Activated CD4-positive, CD25-positive, alpha-beta regulatory T cell treated with anti-CD3 and anti-CD28 coated beads, Interleukin-2, amount 50 U/mL, for 72 hours (primary cell): ENCODE results near the gene ADGRB2.

Source experiments
- DNase-seq: peaks from one replicate; pipeline ENCODE4 v3.0.0; 2021

Gene ADGRB2

DNA sequence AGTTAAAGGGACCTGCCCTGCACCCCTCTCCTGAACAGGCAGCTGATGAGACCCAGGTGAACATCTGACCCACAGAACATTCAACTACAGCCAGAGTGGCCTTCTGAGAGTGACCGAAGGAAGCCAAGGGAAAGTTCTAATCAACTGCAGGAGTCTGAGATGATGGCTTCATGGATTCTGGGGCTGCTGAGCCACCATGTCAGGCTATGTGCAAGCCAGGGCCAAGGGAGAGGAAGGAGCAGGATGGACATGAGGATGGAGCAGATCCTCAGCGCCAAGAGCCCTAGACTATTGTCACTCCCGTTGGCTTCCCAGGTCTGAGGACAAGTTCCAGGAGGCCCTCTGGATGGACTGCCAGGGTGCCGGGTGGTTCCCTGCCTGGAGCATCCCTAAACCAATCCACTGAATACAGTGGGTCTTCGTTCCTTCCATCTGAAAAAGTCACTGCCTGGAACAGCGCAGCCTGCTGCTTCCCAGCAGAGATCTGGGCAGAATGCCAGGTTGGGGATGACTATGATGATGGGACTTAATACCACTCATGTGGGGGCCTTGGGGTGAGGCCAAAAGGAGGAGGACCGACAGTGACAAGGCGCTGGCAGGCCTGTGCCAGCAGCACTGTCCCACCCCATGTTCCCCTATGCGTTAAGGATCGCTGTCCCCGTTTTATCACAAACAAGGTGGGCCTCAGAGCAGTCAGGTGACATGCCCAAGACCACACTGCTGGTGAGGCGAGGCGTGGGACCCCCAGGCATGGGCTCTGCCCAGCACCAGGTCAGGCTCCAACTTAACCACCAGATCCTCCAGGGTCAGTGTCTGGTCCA lies 31.9 kb upstream of the ADGRB2 start:
- DNase-seq, result no peak

DNA sequence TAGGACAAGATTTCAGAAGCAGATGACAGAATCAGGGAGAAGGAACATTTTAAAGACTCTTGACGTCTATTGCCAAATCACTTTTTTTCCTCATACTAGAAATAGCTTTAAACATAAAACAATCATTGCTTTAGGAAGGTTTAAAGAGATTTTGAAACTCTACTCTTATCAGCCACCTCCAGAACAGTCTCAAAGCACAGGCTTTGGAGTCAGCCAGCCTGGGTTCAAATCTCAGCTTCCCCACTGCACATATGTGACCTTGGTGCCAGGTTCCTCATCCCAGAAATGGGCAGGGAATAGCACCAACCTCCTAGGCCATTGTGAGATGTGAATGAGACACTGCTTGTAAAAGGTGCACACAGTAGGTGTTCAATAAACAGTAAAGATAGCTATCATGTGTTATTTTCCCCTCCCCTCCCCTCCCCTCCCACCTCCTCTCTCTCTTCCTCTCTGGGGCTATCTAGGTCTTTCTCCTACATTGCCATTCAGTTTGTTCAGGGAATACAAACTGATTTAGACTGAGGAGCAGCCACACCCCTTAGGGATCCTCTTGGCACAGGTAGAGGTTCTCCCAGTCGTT lies 31.0 kb upstream of the ADGRB2 start:
- DNase-seq, result no peak

DNA sequence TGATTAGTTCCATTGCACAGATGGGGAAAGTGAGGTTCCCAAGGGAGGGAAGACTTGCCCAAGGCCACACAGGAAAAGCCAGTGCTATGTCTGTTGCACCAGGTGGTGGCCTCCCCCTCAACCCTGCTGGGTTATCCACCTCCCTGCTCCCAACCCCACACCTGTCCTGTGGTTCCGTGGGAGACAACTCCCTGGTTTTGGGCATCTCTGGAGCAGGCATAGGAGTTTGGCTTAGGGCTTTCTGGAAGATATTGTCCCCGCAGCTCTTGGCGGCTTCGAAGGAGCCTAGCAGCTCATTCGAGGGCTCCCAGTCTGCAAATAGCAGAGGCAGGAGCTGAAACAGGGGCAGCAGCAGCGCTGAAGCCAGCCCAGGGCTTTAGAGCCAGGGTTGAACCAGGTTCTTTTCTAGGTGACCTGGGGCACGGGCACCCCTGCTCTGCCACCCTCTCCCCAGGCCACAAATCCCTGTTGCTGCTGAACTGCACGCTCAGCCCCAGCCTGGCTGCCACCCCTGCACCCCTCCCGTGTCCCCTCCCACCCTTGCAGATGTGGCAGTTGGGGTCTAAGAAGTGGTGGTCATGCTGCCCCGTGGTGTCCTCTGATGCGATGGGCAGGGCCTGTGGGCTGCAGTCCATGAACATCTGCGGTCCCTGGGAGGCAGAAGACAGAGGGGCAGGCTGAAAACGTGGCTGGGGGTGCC lies 29.6 kb upstream of the ADGRB2 start:
- no peak for DNase-seq

DNA sequence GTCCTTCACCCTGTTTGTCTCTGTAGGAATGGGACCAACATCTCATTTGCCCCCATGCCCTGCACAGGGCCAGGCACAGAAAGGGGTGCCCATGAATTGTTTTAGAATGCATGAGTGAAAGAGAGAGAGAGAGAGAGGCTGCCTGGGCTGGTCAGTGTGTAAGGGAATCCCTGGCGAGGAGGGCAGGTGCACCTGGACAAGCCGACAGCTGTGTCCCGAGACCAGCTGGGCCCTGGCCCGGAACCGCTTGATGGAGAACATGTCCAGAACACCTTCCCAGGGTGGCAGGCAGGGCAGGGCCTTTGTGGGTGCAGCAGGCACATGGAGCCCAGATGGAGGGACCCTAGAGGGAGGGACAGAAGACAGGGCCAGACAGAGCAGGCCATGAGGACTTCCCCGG lies 28.9 kb upstream of the ADGRB2 start:
- peak; percentile 28 for DNase-seq

DNA sequence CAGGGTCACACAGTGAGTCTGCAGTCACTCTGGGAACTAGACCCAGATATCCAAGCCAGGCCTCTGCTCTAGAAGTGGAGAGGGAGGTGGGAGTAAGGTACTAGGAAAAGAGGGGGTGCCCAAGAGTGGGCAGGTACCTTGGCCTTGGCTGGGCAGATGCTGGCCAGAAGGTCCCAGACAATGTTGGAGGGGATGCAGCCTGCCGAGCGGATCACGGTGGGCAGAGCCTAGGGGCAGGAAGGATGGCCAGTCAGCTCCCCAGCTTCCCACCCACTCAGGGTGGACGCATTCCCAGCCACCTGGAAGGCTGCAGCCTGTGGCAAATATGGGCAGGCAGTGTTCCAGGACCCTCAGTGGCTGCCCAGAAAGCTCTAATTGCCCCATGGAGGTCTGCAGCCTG lies 28.4 kb upstream of the ADGRB2 start:
- DNase-seq, result no peak

DNA sequence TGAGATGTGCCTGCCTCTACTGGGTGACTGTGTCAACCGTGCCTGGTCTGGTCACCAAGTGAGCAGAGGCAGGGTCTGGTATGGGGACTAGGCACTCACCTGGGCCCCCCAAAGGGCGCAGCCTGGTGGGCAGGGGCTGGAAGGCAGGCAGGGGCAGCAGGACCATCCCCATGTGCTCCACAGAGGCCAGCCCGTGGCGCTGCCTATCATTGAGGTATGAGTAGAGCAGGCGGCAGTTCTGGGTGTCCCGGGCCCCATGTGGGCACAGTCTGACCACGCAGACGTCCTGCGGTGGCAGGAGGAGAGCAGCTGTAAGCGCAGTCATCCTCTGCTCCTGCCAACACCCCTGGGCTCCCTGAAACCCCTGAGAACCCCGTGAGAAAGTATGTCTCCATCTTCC lies 28.0 kb upstream of the ADGRB2 start:
- peak; percentile 23 for DNase-seq

DNA sequence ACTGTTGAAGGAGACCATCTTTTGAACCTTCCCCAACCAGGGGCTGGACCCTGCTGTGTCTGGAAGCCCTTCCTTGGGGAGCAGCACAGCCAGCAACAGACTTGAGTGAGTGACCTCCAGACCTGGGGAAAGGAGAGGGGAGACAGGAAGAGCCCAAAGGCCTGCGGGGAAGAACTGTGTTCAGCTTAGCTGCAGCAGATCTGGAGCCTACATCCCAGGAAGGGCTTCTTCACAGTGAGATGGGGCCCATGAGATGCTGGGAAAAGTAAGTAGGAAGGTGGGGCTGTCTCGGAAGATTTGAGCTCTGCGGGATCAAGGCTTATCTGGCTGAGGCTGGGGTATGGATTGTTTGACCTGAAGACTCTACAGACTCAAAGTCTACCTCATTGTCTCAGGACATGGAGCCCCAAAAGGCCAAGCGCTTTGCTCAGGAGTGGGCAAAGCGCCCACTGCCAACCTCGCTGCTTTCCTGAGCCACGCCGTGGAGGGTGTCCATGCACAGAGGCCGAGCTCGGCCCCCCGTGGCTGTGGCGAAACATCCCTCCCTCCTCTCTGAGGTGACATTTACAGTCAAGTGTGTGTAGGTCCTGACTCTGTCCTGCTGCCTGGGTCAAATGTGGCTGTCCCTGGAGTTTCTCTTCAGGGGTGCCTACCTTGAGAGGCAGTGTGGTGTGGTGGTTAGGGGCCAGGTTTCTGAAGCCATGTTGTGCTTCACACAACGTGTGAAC lies 27.2 kb upstream of the ADGRB2 start:
- DNase-seq, result no peak

DNA sequence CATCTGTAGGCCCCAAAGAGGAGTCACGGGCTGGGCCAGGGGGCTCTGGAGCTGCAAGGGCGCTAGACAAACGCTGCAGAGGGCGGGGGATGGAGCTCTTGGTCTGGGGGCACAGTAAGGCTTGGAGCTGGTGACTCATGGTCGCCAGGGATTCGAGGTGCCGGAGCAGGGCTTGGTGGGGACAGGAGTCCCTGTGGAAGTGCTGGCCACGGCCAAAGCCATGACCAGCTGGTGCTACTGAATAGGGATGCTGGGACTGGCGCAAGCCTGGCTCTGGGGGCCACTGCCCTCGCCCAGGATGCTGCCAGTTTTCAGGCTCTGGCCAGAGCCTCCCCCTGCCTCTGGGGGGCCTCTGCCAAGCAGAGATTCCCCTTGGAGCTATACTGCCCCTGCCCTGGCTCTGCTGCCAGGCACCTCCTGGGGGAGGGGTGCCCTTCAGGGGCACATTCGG lies 26.5 kb upstream of the ADGRB2 start:
- DNase-seq, result no peak

DNA sequence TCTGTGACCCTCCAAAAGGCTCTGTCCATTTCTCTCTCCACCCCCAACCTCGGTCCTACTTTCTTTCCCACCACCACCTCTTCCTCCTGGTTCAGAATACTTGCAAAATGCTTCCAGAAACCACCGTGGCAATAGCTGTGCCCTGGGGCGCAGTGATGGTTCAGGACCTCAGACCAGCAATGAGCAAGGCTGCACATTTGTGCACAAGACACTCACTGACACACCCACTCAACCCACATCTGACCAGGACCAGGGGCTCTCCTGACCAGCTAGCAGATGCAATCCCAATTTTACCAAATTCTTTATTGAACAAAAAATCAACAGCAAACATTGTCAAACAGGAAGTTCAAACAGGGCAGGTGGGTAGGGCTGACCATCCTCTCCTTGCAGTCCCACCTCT lies 26.0 kb upstream of the ADGRB2 start:
- DNase-seq, result no peak

DNA sequence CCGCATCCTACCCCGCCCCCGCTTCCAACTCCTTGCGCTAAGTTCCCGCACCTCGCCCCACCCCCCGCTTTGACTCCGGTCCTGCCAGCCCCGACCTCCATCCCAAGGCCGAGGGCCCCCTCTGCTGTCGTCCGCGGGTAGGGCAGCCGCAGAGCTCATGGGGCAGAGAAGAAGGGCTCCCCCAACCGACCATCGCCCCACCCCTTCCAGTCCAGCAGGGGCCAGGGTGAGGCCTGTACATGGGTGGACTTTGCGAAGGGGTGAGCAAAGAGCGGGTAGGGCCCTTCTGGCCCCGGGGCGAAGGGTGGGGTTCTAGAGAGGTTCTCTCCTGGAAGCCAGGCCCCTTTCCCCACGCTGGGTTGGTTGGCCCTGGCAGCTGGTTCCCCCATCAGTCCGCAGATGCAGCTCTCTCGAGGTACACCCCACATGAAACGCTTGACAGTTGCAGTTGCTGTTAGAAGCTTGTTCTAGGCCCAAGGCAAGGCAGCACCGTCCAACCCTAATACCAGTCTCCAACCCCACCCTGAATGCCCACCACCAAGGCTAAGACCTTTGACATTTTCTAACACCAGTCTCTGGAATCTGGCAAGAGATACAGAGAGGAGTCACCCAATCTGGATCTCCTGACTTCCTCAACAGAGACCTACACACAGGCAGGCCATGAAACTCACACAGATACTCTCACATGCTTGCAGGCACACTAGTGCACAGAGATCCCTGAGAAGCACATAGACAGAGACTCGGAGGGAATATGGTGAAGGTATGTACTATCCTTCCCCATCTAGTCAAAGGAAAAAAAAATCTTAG lies 25.3 kb upstream of the ADGRB2 start:
- DNase-seq, result peak; percentile 99

DNA sequence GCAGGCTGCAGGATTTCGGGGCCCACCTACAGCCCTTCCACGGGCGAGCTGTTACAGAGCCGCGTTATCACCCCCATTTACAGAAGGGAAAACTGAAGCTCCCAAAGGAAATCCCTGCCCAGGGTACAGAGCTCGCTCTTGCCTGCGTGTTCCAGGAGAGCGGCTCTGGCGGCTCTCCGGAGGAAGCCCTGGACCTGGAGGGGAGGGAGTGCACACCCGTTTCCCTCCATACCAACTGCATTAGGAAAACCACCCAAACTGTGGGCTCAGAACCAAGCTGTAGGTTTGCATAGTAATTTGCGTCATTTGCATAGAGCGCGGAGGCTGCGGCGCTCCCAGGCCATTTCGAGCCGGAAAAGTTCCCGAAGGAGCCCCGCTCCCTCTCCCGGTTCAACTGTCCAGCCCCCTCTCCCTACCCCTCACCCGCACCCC lies 24.7 kb upstream of the ADGRB2 start:
- DNase-seq, result no peak

DNA sequence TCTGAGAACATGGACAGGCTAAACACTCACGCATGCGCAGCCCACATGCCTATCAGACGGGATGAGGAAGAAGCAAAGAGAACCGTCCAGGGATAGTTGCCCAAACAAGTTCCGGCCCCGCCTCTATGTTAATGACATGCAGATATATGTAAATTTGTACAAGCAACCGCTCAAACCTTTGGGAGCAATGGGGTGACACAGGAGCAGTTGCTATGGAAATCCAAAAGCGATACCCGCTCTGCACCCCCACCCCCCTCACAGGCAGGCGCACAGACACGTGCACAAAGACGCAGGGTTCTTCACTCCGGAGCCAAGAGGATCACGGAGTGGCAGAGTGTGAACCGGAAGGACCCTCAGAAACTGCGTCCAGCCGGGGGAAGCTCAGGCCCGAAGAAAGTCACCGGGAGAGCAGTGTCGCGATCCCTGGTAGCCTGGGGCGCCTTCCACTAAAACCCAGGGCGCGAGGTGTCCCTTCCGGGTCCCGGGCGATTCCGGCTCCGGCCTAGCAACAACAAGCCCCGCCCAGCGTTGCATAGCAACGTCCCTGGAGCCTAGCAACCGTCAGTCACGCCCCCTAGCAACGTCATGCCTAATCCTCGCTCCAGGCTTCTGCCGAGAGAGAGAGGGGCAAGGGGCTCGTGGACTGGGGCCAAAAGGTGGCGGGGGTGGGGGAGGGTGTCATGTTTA lies 24.1 kb upstream of the ADGRB2 start:
- peak; percentile 96 for DNase-seq

DNA sequence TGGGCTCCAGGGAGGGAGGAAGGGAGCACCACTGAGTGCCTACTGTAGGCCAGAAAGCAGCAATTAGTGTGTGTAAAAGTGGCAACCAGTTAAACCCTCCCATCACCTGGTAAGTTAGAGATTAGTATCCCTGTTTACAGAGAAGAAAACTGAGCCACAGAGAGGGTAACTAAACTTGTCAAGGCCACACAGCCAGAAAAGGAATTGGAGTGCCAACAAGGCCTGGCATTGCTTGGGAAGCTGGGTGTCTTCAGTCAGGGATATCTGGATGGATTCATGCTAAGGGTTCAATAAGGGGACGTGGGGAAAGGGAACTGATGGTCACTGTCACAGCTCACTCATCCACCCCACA lies 23.6 kb upstream of the ADGRB2 start:
- no peak for DNase-seq

DNA sequence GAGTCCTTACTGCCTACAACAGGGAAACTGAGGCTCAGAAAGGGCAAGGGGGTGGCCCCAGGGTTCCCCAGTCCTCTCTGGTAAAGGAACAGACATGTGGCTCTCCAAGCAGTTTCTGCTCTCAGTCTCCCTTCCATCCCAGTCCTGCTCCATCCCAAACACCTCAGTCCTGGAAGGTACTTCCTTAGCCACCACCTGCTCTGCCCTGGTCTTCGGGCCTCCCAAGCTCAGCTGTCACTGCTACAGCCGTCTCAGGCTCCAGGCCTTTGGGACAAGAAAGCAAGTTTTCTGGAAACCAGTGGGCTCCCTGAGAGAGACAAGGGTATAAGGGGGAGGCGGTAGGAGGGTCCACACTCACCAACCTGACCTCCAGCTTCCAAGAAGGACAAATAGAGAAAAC lies 23.1 kb upstream of the ADGRB2 start:
- DNase-seq, result no peak

DNA sequence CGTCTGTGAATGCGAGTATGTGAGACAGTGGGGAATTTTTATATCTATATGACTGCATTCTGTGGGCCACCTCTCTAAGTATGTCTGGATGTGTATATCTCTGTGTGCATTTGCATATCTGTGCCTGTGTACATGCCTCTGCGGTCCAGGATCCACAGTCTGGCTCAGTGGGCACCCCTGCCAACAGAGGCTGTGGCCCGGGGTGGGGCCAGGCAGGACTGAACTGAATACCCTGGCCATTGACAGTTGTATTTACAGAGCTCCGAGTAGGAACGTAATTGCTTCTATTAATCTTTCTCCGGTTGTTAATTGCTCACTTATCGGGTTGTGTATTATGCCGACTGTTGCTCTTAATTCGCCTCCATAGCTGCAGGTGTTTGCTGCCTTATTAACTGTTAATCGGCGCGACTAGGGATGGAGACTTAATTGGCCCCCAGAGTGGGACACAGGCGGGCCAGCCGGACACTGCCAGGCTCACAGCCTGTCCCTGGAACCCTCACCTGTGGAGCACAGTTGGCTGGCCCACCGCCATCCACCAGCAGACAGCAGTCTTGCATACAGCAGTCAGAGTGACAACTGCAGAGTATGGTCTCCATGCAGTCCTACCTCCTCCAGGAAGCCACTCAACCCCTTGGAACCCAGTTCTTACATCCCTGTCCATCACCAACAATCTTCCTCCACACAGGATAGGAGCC lies 22.4 kb upstream of the ADGRB2 start:
- no peak for DNase-seq

DNA sequence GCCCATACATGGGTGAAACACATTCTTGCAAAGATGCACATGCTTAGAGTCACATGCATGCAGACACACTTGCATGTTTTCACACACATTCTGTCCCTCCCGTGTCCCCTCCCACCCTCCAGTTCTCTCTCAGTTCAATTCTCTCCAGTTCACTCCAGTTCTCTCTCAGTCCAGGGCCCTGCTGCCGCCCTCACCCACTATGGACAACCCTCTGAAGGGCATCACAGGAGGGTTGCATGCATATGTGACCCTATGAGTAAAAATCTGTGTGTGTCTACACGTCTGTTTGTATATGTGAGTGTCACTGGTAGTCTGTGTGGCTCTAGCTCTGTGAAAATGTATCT lies 21.8 kb upstream of the ADGRB2 start:
- DNase-seq, result no peak

DNA sequence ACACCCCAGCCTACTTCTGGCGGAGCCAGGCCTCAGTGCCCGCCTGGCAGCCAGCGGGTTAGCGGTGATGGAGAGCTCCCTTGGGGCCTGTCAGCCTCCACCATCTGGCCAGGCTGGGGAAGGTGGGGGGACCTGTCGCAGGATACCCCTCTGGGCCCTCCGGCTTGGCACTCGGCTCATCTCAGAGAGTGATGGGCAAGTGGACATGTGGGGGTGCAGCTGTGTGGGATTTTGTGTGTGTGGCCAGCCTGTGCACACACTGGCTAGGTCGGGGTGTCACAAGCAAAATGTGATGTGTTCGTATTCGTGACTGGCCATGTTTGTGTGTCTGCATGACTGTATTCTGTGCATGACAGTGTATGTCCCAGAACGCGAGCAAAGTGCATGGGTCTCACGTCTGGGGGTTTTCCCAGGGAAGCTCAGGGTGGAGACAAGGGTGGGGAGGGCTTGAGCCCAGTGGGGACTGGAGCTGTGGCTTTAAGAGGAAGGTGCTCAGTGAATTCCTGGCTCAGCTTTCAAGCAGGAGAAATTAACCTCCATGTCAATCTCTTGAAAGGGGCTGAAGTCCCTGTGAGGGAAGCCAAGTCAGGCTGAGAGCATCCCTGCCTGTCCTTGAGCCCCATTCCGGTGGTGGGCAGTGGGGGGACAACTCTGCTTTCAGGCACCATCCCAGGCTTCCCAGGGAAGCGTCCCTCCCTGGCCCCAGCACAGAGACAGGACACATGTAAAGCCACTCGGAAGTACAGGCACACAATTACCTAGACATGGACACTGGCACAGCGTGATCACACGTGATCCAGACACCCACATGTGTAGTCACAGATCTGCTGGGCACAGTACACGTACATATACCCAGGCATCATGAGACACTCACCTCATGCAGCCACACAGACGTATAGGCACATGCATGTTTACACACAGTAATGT lies 21.1 kb upstream of the ADGRB2 start:
- DNase-seq, result no peak

DNA sequence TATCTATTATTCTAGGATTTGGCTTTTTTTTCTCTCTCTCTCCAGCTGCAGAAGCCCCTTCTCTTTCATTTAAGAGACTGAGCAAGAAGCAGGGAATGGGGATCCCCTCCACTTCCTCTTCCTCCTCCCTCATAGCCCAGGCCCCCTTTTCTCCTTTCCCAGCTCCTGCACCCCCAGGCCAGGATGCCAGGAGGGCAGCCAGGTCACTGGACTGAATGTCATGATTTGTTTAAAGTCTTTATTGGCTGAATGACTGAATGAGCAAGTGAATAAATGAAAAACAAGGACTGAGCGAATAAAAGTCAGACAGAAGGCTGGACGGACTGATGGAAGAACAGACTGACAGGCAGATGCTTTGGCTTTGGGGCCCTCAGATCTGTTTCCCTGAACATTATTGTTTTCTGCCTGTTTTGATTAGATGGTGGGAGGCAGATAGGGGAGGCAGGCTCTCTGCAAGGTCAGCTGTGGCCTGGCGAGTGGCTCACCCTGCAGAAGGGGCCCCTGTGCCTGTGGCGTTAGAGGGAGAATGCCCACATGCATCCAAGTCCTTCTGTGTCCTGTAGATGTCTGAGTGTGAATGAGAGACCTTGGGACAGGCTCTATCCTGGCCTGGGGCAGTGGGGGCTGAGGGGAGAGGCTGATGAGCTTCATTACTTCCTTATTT lies 20.3 kb upstream of the ADGRB2 start:
- no peak for DNase-seq

DNA sequence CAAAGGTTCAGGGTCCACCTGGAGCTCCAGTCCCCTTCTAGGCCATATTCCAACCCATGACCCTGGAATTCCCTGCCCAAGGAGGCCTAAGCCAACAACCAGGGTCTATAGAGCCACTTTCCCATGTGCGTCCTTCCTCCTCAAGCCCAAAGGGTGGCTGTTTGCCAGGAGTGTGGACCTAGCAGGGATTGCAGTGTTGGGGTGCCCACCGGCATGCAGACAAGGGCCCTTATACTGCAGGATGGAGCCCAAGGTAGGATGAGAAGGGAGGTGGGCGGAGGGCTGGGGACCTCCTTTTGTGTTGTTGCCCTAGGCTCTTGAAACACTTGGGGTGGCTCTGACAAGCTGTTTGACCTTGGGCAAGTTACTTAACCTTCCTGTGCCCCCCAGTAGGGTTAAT lies 19.7 kb upstream of the ADGRB2 start:
- DNase-seq, result no peak
